T1000 (cell line): ENCODE results near the gene KRTAP10-12.

Experiments
- DNase-seq: peaks from one replicate; lab custom pipeline; 2025; ENCODE audit warnings: mixed read lengths; lab: John Stamatoyannopoulos, UW

The KRTAP10-12 gene

GRCh38 chr21:44734026-44734745 lies 37.2 kb downstream of the KRTAP10-12 start:
- DNase-seq = no peak

GRCh38 chr21:44734841-44735240 lies 37.9 kb downstream of the KRTAP10-12 start:
- DNase-seq = no peak

DNA sequence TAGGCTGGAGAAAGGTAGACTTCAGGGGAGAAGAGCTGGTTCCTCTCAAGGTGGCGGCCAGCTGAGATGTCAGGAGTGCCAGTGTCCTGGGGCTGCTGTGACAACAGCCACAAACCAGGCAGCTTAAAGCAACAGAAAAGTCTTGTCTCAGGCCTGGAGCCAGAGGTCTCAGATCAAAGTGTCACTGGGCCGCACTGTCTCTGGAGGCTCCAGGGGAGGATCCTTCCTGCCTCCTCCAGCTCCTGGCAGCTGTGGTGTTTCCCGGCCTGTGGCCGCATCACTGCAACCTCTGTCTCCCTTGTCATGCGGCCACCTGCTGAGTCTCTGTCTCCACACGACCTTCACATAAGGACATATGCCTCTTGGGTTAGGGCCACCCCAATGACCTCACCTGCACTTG lies 38.8 kb downstream of the KRTAP10-12 start:
- DNase-seq = no peak

DNA sequence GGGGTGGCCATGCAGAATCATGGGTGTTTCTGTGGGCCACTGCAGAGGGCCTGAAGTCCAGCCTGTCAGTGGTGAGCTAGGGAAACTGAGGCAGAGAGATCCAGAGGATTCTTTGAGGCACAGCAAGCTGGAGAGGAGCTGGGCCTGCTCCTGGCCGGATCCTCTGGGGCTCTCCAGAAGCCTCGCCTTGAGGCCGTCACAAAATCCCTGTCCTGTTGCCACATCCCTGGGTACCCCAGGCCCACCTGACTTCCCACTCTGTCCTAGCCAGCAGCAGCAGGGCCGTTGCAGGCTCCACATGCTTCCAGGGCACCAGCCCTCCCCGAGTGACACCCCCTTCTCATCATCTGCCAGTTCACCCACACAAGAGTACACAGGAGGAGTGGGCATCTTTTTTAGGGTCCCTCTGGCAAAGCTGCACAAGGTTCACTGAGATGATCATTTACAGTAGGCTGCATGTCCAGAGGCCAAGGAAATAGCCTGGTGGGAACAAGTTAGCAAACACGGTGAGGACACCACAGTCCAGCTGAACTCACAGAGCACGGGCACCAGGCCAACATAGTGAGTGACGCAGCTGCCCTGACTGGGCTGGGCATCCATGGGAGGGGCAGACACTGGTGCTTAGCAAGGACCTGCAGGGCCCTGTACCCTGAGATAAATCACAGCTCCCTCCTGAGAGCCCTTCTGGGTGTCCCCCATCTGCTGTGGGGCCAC lies 39.5 kb downstream of the KRTAP10-12 start:
- DNase-seq = no peak

DNA sequence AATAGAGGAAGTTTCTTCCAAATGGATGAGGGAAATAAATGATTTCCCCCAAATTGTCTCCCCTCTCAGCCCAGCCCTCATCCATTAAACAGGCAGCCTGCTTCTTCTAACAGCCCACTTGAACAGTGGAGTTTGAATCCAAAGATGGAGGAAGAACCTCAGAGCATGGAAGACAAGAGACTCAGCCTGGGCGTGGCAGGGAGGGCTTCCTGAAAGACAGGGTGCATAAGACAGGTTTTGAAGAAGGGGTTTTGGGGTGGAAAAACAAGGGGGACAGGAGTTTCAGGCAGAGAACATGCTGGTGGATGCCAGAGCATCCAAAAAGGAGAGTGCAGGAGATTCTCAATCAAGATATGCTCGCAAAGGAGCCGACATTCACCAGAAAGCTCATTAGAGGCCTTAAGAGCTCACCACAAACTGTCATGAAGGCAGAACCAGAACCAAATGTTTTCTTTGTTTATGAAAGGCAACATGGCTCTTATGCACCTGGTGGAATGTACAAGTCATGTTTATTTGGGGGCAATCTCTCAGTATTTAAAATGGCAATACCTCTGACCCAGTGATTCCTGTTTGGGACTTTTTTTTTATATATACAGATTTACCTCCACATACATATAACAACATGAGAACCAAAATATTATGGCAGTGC lies 40.9 kb downstream of the KRTAP10-12 start:
- DNase-seq = no peak

DNA sequence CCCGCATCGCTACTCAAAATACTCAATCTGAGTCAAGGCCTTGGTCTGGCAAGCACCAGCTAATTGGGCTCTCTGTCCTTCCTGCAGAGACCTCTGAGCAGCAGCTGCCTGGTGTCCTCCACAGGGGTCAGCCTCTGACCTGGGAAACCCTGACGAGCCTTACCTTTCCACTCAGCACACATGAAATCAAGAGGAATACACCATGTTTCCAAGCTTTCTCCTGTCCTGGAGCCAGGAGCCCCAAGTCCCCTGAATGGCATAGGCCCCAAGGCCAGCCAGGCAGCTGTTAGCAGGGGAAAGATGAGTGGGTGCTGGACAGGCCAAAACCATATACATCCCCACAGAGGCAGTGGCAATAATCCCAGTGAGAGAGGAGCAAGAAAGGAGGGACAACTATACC lies 41.6 kb downstream of the KRTAP10-12 start:
- DNase-seq = no peak

DNA sequence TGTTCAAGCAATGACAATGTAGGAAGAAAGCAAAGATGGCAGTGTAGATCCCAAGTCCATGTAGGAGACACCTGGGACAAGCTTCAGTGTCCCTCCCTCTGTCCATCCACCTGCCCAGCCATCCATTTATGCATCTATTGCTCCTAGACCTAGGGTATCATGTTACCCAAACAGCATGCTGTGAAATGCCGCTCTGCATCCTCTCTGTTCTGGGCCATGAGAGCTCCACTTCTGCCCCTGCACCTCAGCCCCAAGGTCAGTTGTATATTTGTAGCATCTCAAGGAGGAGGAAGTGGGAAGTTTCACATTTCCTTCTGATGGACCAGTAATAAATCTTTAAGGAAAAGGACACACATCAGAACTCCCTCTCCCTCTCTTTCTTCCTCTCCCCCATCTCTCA lies 42.3 kb downstream of the KRTAP10-12 start:
- DNase-seq = no peak

DNA sequence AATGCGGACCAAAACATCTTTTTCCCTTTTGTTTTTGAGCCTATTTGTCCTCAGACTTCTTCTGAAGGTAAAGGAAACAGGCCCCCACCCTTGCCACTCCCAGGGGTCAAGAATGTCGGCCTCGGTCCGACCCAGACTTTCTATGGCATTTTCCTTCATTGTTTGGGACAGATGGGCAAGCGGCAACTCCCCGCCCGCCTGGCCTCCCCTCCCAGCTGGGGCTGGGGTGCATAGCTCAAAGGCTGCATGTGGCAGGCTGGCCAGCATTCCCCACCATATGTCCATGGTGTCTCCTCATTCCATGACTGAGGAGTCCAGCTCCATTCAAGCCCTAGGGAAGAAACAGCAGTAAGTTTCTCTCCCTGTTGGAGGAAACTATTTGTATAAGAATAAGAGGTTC lies 43.8 kb downstream of the KRTAP10-12 start:
- no peak for DNase-seq

DNA sequence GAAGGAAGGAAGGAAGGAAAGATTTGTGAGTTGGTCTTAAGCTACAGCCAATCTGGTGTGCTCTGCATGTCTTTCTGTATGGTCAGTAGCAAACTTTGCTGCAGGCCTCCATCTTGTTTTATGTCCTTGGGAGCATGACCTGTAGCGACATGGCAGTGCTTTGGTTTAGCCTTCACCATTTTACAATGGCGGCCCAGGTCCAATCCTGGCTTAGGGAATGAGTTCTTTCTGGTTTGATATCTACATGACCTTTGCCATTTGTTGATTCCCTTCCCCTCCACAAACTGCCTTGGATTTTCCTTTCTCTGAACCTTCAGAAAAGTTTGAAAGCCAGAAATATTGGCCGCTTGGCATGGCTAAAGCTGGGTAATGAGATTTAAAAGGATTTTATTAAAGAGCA lies 44.9 kb downstream of the KRTAP10-12 start:
- DNase-seq = no peak

GRCh38 chr21:44742418-44743153 lies 45.6 kb downstream of the KRTAP10-12 start:
- DNase-seq = no peak
